K562 (cell line): ENCODE data around the gene EHBP1L1. TPM values are rescaled to one million over a fixed set of nuclear protein-coding genes. Genes with fewer than 3 reads are reported as not detected.

ENCODE experiments used
- GTF2A2 ChIP-seq: IDR thresholded peaks from 2 replicates; pipeline ENCODE4 v1.6.1; 2016; ENCODE audit warnings: mild to moderate bottlenecking, missing genetic modification characterization, missing compliant biosample characterization
- LEF1 ChIP-seq: fragments of 450-650 bp; IDR thresholded peaks from 2 replicates; pipeline ENCODE4 v1.6.1; 2016; ENCODE audit warnings: mild to moderate bottlenecking
- POLR2G ChIP-seq: fragments of 200-400 bp; formaldehyde crosslinking; IDR thresholded peaks from 2 replicates; pipeline ENCODE4 v1.6.1; 2017; ENCODE audit warnings: low read depth, mild to moderate bottlenecking, antibody characterized with exemption, low read length, moderate library complexity
- SAP30 ChIP-seq: fragments of 200-600 bp; sonication (generic); IDR thresholded peaks from 2 replicates; pipeline ENCODE4 v1.6.1; 2012; ENCODE audit warnings: borderline replicate concordance, low read depth, mild to moderate bottlenecking, moderate library complexity, low read length, control low read depth, inconsistent platforms; ENCODE audit not compliant: insufficient read depth, poor library complexity, severe bottlenecking
- SMC3 ChIP-seq: conservative IDR thresholded peaks from 2 replicates; pipeline ENCODE4 v1.6.1; 2011; ENCODE audit warnings: low read depth, low read length, improper control_type of control experiment; ENCODE audit not compliant: insufficient read depth
- TFAM ChIP-seq: fragments of 250-450 bp; sonication (Bioruptor Pico); conservative IDR thresholded peaks from 2 replicates; pipeline ENCODE4 v1.5.0; 2021; ENCODE audit warnings: mild to moderate bottlenecking, moderate library complexity
- ZBED1 ChIP-seq: IDR thresholded peaks from 2 replicates; pipeline ENCODE4 v1.6.1; 2014
- ZBTB7A ChIP-seq: IDR thresholded peaks from 2 replicates; pipeline ENCODE4 v1.6.1; 2011; ENCODE audit warnings: low read depth, mild to moderate bottlenecking, low read length, moderate library complexity, borderline replicate concordance; ENCODE audit not compliant: control insufficient read depth
- polyA plus RNA-seq, 8 experiments: library from polyadenylated mRNA; depleted of rRNA in 4 of 8; stranded (reverse) in 5 of 8; unstranded in 3 of 8; fragments of >200 nt; fragmentation: Nextera tagmentation in 2 of 8; fragmentation: Illumina TruSeq in 1 of 8; extraction: Ambion mirVana in 2 of 8; extraction: Trizol in 1 of 8; gene quantifications; 2 replicates each; pipeline versions ENCODE4 v1.2.1 to v1.2.3, GENCODE V29; 2011 to 2014; ENCODE audit warnings: inconsistent platforms in 1 of 8, missing spikeins in 1 of 8
- total RNA-seq, 7 experiments: library from RNA; depleted of rRNA in 6 of 7; stranded (reverse); fragments of >200 nt in 6 of 7; fragmentation: Illumina TruSeq in 2 of 7; extraction: Trizol in 2 of 7; gene quantifications; 2 replicates each; pipeline versions ENCODE4 v1.2.1 to v1.2.3, GENCODE V29; 2011 to 2021; ENCODE audit warnings: low replicate concordance in 1 of 7
- TF ChIP-seq, protein P1 (sequence below), 2 experiments: fragments of 450-650 bp; formaldehyde crosslinking in 1 of 2; IDR thresholded peaks; 2 replicates each; pipeline versions ENCODE4 v1.4.0 to v1.6.1; 2014 to 2020; ENCODE audit warnings: mild to moderate bottlenecking in 2 of 2, borderline replicate concordance in 1 of 2, low read depth in 1 of 2
- TF ChIP-seq, protein P2 (sequence below): sonication (generic); formaldehyde crosslinking; IDR thresholded peaks from 2 replicates; pipeline ENCODE4 v1.8.0; 2022; ENCODE audit warnings: missing genetic modification reagents, mild to moderate bottlenecking, moderate library complexity, borderline replicate concordance
- TF ChIP-seq, protein P3 (sequence below), 3 experiments: IDR thresholded peaks in 2 of 3; conservative IDR thresholded peaks in 1 of 3; 2 replicates each; pipeline ENCODE4 v1.5.1; 2011 to 2012; ENCODE audit warnings: low read length in 3 of 3, mild to moderate bottlenecking in 3 of 3, control low read depth in 2 of 3, improper control_type of control experiment in 1 of 3, inconsistent platforms in 1 of 3, low read depth in 1 of 3, mixed read lengths in 1 of 3, moderate library complexity in 1 of 3; ENCODE audit not compliant: insufficient read depth in 2 of 3
- TF ChIP-seq, protein P4 (sequence below): sonication (generic); formaldehyde crosslinking; IDR thresholded peaks from 2 replicates; pipeline ENCODE4 v1.8.1; 2023; ENCODE audit warnings: mild to moderate bottlenecking, missing genetic modification reagents

The EHBP1L1 gene
- total and polyA plus RNA-seq, 9 of the 15 experiments (the other 6 are each of a cell fraction or from before 2014, with no cell fraction given), result 0.03 to 87.1 (median 26.3) TPM

DNA sequence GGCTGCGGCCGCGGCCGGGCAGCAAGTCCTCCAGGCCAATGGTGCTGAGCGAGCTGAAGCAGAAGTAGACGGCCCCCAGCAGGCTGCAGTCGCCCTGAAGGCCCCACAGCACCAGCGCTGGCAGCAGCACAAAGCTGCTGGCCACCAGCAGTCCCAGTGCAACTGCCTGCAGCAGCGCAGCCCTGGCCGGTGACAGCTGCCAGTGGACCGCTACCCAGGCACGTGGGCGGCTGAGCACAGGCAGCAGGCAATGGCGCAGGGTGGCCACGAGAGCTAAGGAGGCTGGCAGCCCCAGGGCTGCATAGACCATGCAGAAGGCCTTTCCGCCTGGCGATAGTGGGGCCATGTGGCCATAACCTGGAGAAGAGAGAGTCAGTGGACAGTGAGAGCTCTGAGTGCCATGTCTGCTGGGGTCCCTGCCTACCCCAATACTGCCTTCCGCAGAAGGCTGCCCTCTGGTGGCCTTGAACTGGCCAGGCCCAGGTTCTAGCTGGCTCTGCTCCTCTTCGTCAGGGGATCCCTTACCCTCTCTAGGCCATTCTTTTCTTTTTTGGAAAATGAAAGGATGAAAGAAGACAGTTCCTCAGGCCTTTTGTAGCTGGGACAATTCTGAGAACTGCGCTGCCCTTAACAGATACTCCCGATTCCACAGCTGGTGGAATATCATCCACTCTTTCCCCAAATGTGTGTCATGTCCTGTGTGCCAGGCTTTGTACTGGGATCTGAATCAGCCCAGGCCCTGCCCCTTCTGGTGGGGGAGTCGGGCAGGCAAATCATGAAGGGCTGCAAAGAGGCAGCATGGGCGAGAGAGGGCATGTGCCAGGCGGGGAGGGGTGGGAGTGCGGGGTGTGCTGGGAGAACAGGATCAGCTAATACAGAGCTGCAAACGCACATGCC, 17.9 kb downstream of the EHBP1L1 start (continued):
- TF ChIP-seq, protein P1, sequence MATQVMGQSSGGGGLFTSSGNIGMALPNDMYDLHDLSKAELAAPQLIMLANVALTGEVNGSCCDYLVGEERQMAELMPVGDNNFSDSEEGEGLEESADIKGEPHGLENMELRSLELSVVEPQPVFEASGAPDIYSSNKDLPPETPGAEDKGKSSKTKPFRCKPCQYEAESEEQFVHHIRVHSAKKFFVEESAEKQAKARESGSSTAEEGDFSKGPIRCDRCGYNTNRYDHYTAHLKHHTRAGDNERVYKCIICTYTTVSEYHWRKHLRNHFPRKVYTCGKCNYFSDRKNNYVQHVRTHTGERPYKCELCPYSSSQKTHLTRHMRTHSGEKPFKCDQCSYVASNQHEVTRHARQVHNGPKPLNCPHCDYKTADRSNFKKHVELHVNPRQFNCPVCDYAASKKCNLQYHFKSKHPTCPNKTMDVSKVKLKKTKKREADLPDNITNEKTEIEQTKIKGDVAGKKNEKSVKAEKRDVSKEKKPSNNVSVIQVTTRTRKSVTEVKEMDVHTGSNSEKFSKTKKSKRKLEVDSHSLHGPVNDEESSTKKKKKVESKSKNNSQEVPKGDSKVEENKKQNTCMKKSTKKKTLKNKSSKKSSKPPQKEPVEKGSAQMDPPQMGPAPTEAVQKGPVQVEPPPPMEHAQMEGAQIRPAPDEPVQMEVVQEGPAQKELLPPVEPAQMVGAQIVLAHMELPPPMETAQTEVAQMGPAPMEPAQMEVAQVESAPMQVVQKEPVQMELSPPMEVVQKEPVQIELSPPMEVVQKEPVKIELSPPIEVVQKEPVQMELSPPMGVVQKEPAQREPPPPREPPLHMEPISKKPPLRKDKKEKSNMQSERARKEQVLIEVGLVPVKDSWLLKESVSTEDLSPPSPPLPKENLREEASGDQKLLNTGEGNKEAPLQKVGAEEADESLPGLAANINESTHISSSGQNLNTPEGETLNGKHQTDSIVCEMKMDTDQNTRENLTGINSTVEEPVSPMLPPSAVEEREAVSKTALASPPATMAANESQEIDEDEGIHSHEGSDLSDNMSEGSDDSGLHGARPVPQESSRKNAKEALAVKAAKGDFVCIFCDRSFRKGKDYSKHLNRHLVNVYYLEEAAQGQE (IDR thresholded peaks at IDR 0.05; ENCODE audit: borderline replicate concordance), result peak; percentile 42; the same call in 1 of the 2 replicates
- TF ChIP-seq, protein P1 (CRISPR knock-in tag; IDR thresholded peaks at IDR 0.05; ENCODE audit: low read depth), result no peak
- TF ChIP-seq POLR2G, result peak; percentile 48
- TF ChIP-seq, protein P2, sequence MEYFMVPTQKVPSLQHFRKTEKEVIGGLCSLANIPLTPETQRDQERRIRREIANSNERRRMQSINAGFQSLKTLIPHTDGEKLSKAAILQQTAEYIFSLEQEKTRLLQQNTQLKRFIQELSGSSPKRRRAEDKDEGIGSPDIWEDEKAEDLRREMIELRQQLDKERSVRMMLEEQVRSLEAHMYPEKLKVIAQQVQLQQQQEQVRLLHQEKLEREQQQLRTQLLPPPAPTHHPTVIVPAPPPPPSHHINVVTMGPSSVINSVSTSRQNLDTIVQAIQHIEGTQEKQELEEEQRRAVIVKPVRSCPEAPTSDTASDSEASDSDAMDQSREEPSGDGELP (CRISPR knock-in tag), result 0 out of 2 replicates have a peak, but pooled peaks have one; percentile 42
- TF ChIP-seq, protein P3, sequence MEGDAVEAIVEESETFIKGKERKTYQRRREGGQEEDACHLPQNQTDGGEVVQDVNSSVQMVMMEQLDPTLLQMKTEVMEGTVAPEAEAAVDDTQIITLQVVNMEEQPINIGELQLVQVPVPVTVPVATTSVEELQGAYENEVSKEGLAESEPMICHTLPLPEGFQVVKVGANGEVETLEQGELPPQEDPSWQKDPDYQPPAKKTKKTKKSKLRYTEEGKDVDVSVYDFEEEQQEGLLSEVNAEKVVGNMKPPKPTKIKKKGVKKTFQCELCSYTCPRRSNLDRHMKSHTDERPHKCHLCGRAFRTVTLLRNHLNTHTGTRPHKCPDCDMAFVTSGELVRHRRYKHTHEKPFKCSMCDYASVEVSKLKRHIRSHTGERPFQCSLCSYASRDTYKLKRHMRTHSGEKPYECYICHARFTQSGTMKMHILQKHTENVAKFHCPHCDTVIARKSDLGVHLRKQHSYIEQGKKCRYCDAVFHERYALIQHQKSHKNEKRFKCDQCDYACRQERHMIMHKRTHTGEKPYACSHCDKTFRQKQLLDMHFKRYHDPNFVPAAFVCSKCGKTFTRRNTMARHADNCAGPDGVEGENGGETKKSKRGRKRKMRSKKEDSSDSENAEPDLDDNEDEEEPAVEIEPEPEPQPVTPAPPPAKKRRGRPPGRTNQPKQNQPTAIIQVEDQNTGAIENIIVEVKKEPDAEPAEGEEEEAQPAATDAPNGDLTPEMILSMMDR (IDR thresholded peaks at IDR 0.05 in 2 of 3, conservative IDR thresholded peaks at IDR 0.05 in 1 of 3; ENCODE audit: insufficient read depth in 2 of 3, low read depth in 1 of 3, low read length in 3 of 3), result peak; percentile 67 to 83 (median 71)
- TF ChIP-seq SAP30, result no peak
- TF ChIP-seq ZBED1, result 0 out of 2 replicates have a peak, but pooled peaks have one; percentile 17
- TF ChIP-seq, protein P4, sequence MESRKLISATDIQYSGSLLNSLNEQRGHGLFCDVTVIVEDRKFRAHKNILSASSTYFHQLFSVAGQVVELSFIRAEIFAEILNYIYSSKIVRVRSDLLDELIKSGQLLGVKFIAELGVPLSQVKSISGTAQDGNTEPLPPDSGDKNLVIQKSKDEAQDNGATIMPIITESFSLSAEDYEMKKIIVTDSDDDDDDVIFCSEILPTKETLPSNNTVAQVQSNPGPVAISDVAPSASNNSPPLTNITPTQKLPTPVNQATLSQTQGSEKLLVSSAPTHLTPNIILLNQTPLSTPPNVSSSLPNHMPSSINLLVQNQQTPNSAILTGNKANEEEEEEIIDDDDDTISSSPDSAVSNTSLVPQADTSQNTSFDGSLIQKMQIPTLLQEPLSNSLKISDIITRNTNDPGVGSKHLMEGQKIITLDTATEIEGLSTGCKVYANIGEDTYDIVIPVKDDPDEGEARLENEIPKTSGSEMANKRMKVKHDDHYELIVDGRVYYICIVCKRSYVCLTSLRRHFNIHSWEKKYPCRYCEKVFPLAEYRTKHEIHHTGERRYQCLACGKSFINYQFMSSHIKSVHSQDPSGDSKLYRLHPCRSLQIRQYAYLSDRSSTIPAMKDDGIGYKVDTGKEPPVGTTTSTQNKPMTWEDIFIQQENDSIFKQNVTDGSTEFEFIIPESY (CRISPR knock-in tag), result peak; percentile 83
- no peak for TF ChIP-seq GTF2A2
- TF ChIP-seq ZBTB7A, result peak; percentile 64; the same call in 1 of the 2 replicates
- no peak for TF ChIP-seq TFAM (CRISPR knock-in tag)
- no peak for TF ChIP-seq LEF1
- peak; percentile 56 for TF ChIP-seq SMC3
